HG03280 (cell line): ENCODE measurements around the gene RTEL1.

Experiments used
- ATAC-seq: cut with Tn5 transposase; IDR thresholded peaks from one replicate; pipeline ENCODE4 v1.9.1; 2021; ENCODE audit warnings: mild to moderate bottlenecking, moderate library complexity; ENCODE audit not compliant: unreplicated experiment

Gene RTEL1

DNA sequence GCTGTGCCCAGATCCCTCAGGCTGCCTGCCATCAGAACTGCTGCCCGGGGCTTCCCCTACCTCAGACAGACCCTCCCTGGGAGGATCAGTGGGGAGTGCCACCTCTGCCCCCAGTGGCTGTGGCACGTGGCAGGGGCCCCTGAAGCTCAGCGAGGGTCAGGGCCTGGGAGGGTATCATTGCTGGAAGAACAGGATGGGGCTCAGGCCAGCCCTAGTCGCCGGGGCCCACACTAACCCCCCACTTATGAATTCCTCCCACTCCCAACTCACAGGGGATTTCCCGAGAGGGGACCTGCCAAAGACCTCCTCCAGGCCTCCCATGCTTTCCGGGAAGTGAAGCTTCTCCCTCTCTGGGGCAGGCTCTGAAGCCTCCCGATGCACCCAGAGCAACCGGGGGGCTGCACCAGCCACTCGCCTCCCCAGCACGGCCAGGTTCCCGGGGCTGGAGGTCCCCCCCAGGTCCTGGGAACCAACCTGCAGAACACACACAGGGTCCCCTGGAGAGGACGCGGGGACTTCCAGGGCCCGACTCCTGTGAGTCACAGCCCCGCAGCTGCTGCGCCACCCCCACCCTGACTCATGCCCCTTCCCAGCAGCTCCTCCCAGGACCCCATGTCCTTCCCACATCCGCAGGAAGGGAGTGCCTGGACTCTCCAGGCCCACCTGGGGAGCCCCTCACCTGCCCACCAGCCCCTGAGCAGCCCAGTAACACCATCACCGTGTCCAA lies 40.8 kb downstream of the RTEL1 start:
- no peak for ATAC-seq

DNA sequence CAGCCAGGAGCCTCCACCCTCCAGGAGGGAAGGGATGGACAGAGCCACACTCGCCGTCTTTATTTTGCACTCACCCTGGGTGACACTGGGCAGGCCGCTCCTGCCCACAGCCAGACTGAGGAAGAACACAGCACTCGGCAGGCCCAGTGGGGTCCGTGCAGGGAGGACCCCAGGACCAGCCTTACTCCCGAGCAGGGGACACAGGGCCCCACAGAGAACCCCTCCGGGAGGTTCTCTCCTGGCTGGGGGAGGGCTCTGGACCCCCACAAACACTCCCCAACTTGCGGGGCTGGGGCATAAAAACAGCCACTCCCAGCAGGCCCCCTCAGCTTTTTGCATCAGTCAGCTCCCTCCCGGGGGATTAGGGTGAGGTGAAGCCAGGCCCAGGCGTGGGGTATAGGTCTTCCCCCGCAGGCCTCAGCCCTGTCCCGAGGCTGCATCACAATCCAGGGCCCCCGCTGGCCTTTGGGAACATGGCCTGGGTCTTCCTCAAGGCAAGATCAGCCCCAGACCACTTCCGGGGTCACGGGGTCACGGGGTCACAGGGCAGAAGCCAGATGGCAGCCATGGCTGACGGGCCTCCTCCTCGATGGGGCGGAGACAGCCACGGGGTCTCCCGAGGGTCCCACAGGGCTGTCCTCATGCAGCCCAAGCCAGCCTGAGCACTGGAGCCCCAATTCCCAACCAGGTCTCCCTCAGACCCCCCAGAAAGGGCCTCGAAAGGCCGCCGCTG lies 41.5 kb downstream of the RTEL1 start:
- ATAC-seq = no peak

DNA sequence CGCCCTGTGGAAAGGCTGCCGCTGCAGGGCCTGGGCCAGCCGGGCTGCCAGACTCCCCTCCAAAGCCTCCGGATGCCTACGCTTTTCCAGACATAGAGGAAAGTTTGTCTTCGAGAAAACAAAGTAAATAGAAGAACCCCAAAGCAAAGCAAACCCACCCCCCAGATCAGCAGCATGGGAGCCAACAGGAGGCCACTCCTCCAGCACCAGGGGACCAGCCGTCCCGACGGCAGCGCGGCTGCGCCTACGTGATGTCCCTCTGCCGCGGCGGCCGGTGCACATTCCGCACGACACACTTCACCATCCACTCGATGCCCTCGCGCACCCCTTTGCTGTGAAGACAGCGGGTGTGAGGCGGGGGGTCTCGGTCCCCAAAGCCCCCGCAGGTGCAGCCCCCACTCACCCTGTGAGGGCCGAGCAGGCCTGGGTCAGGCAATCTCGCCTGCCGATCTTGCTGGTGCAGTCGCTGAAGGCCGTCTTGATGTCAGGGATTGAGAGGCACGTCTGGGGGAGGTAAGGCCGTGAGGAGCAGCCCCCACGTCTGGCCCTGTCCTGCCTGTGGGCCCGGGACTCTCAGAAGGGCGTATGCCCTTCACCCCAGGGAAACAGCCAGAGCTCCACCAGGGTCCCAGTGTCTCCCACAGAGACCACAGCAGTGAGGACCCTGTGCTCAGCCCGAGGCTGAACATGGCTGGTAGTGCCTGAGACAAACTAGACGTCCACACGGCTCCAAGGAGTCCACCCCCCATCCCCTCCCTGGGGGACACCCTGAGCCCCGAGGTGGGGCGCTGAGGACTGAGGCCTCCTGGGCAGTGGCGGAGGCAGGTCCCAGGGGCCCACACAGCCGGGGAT lies 42.3 kb downstream of the RTEL1 start:
- ATAC-seq = no peak

DNA sequence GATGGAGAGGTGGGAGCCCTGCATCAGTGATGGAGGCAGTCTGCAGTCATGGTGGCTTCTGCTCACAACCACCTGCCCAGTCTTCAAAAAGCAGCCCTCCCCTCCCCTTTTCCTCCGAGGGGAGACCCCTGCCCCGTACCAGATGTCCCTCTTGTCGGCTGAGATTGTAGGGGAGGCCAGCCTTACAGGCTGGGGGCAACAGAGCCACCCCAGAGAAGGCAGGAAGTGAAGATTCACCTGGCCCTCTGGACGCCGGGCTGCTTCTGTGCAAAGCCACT lies 42.9 kb downstream of the RTEL1 start:
- ATAC-seq = no peak

DNA sequence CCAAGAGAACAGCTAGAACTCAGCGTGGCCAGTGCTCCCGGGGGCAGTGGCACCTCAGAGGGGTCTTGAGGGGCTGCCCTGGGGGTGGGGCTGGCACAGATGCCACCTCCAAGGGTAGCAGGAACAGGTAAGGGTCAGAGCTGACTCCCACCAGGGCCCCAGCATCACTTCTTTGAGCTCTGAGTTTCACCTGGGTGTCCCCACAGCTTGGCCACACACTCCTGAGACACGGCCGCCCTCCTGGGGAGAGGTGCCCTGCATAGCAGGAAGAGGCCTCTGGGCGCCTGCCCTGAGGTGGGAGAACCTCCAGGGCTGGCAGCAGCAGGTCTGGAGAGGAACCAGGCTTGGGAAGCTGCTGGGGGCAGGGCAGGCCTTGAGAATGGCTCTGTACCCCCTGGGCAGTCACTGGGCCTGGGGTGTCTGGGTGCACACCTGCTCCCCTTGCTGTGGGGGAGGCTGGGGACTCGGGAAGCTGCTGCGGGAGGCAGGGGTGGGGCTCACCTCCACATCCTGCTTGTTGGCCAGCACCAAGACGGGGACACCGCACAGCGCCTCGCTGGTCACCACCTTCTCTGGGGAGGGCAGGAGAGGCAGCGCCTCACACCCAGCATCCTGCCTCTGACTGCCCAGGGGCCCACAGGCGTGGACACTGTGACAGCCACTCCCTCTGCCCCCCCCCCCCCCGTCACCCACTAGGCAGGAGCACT lies 43.4 kb downstream of the RTEL1 start:
- ATAC-seq = no peak

DNA sequence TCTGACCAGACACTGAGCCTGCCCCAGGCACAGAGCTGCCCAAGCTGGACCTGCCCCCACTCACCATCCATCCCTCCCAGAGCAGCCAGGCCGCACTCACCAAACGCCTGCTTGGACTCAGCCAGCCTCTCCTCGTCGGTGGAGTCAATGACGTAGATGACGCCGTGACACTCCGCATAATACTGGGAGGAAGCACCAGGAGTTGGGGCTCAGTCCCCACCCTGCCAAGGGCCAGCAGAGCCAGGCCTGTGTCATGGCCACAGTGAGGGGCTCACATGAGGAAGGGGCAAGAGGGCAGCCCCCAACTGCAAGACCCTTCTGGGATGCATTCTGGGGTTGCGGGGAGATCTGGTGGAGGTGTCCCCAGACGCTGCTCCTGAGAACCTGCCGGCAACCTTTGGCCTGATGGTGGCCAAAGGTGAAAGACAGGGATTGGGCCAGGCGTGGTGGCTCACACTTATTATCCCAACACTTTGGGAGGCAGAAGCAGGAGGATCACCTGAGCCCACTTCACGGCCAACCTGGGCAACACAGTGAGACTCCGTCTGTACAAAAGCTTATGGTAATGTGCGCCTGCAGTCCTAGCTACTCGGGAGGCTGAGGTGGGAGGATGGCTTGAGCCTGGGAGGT lies 44.0 kb downstream of the RTEL1 start:
- no peak for ATAC-seq

DNA sequence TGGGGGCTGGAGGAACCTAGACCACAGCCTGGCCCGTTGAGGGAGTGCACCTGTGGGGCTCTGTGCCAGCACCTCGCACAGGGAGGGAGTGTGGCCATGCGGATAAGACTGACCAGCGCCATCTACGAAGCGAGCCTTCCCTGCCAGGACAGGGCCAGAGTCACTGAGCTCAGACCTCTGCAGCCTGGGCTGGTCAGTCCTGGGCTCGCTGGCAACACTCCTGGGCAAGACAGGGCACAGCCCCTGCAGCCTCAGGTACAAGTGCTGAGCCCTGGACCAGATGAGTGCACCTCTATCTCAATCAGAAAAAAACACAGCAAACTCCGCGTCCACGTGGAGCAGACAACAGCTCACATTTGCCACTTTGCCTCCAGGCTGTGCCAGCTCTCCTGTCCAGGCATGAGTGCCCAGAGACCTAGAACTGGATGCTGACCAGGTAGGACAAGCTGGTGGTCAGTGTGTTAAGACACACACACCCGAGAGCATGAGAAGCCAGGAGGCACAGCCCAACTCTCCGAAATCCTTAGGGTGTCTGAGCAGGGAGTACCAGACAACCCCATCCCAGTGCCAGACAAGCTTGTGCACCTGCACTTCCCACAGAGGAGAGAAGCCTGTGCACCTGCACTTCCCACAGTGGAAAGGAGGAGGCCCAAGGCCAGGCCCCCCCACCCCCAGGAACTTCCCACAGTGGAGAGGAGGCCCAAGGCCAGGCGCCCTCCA lies 44.8 kb downstream of the RTEL1 start:
- no peak for ATAC-seq

DNA sequence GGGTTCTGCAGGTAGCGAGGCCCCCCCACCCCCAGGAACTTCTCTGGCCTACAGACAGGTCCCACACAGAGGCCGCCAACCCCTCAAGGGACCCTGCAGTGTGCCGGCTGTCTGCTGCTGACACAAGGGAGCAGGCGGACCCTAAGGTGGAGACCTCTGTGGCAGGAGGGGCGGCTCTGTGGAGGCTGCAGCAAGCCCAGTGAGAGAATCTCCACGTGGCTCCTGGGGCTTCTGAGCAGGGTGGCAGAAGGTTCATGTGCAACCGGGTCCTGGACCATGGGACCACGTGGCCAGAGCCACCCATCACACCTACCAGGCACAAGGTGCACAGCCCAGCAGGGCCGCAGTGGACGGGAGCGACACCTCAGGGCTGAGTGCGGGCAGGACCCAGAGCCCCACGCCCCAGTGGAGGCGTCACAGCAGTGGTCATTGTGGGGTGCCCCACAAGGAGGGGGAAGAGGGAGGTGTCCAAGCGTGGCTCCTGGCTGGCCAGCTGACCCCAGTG lies 45.4 kb downstream of the RTEL1 start:
- ATAC-seq = no peak

DNA sequence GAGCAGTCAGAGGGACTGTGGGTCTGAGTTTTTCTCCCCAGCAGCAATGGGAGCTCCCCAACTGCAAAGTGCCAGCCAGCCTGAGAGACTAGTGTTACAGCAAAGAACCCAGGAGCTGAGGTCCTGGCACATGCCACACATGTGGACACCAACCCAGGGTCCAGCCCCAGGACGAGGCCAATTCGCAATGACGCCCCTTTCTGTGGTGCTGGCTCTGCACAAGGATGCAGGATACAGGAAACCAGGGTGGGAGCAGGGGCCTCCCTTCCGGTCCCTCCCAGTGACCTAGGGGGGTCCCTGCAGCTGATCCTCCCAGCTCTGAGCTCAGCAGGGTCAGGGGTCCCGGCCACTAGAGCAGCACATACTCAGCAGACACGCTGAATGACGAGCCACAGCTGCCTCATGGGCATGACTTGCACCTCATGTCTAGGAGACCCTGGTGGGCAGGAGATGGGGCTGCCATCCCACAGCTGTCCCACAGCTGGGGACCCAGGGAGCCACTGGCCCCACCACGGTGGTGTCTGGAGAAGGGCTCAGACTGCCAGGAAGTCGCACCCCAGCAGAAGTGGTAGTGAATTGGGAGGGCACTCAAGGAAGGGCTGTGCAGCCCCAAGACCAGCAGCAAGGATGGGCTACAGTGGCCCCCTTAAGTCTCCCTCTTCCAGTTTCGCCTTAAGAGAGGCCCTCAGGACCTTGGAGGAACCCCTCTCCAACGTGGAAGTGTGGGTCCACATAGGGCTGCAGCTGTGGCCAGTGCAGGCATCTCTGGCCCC lies 46.0 kb downstream of the RTEL1 start:
- no peak for ATAC-seq

DNA sequence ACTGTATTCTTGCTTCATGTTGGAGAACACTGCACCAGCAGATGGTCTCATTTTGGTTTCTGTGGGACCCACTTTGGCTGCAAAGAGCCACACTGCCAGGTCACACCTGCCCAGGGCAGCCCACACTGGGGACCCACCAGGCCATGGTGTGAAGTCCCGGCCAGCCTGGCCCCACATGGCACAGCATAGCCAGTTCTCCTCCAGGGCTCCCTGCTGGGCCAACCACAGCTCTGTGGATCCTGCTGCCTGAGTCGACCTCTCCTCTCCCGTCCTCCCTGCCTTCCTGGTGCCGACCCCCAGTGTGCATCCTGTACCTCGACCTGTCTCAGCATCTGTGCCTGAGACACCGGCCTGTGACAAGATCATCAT lies 46.6 kb downstream of the RTEL1 start:
- no peak for ATAC-seq

DNA sequence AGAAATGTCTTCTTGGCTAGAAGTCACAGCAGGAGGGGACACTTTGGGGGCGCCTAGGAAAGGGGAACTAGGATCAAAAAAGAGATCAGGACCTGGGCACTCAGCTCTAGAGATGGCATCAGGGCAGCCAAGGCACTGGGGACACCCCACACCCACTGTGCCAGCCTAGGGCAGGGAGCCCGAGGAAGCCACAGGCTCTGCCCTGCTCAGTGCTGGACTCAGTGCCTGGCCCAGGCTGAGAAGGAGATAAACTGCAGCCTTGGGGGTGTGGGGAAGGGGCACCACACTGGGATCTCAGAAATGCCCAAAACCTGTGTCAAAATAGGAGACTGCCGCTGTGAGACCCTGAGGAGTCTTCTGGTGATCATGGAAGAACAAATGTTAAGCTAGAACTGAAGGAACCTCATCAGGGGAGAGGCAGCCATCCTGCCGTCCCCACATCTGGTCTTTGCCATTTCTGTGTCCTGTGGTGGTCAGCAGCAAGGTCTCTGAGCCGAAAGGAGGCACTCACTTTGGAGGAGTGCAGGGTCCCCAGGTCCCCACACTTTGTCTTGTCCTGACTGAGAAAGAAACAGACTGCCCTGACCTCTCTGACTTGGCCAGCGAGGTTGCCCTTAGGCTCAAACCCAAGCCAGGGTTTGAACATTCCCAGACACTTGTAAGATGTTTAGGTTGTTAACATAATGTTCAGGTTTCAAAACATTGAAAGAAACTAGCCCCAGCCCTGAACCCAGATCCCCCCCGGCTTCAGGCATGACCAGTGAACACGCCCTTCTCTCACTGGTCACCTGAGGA lies 47.3 kb downstream of the RTEL1 start:
- no peak for ATAC-seq

DNA sequence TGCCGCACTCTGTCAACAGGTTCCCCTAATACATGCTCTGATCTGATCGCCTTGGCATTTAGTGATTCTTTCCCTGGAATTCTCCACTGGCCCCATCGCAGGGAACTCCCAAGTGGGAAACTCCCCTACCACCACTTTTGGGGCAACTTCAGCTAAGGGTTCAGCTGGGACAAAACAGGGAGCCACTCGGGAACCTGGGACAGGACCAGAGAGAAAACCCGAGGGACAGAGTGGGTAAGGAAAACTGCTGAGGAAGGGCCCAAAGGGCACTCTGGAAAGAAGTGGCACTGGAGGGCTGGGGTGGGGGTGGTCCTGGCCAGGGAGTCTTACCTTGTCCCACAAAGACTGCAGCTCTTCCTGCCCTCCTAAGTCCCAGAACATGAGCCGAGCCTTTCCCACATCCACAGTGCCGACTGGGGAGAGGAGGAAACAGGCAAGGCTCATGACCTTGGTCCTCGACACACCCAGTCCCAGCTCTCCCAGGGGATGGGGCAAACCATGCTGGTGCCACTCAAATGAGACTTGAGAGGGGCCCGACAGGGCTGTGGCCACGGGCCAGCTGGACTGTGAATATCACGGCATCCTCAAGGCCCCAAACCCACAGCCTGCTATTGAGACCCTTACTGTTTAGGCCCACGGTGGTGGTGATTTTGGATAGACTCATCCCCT lies 48.0 kb downstream of the RTEL1 start:
- ATAC-seq = no peak

DNA sequence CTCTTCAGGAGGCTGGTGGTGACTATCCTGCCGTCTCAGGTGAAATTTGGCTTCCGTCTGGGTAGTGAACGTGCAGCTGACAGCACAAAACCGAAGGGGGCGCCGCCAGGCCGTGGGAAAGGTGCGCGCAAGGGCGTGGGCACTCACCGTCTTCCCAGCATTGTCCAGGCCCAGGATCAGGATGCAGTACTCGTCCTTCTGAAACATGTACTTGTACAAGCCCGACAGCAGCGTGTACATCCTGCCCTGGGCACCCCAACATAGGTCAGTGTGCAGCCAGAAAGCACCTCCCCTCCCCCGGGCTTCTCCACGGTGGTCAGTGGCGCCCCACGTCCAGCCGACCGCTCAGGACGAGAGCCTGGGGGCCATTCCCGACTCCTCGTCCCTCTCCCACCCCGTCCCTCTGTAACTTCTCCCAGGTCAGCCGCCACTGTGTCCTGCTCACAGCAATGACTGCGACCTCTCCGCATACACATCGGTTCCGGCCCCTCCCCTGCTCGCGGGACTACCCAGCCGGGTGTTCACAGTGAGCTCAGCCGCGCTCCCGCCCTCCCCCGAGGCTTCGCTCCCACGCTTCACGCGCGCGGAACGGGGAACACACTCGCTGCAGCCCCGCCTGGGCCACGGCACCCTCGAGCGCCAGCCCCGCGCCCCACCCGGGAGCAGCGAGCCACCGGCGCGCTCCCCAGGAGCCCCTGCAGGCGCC lies 48.9 kb downstream of the RTEL1 start:
- ATAC-seq = peak; percentile 22

DNA sequence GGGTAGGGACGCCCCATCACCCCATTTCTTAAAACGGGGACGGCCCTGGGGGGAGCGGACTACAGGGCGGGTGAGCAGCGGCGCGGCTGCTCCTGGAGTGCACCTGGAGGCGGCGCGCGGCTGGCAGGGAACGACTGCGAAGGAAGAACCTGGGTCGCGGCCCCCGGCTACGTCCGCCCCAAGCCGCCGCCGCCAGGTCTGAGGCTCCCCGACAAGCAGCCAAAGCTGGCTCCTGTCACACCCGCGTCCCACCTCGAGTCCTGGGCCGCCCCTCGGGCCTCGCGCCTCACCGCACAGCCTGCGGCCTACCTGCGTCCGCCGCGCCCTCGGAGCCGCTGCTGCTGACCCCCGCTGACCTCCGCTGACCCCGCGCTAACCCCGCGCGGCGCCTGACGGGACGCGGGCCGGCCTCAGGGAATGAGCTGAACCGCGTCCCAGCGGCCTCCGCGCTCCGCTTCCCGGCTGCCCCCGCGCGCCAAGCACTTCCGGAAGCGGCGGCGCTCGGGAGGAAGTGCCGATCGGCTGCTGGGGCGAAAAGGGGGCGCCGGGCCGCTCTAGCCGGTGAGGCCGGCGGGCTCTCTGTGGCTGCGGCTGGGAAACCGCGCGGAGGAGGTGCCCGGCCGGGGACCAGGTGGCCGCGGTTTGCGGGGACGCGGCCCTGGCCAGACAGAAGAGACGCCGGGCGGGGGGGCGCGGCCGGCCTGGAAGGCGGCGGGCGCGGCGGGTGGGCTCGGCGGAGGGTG lies 49.6 kb downstream of the RTEL1 start, which contains the start of the genes ARFRP1 and ZGPAT:
Gene ARFRP1, minus strand, starts transcription at position 419 of the 743 bp plus-strand sequence. CDS start 885 bp downstream, outside the sequence.
Gene ZGPAT, plus strand, starts transcription at position 482 of the 743 bp plus-strand sequence. CDS start 542 bp downstream, outside the sequence.
- ATAC-seq = peak; percentile 68

DNA sequence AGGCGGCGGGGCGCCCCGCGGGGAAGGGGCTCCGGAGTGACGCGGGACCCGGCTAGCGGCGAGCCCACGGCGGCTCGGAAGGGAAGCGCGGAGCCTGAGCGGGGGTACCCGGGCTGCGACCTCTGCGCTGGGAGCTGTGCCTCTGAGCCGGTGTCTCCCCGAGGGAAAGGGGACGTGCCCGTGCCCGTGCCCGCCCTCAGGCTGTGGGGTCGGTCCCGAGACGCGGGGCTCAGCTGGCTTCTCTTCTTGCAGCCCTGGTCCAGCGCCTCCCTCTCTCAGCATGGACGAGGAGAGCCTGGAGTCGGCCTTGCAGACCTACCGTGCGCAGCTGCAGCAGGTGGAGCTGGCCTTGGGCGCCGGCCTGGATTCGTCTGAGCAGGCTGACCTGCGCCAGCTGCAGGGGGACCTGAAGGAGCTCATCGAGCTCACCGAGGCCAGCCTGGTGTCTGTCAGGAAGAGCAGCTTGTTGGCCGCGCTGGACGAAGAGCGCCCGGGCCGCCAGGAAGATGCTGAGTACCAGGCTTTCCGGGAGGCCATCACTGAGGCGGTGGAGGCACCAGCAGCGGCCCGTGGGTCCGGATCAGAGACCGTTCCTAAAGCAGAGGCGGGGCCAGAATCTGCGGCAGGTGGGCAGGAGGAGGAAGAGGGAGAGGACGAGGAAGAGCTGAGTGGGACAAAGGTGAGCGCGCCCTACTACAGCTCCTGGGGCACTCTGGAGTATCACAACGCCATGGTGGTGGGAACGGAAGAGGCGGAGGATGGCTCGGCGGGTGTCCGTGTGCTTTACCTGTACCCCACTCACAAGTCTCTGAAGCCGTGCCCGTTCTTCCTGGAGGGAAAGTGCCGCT lies 50.4 kb downstream of the RTEL1 start:
- peak; percentile 12 for ATAC-seq
